ENCODE data around the gene DRGX. TPM values are rescaled to one million over a fixed set of nuclear protein-coding genes. Genes with fewer than 3 reads are reported as not detected.

Gene DRGX
- total and polyA plus RNA-seq, 2 of the 4 experiments (the other 2 are of a cell fraction), result not detected

DNA sequence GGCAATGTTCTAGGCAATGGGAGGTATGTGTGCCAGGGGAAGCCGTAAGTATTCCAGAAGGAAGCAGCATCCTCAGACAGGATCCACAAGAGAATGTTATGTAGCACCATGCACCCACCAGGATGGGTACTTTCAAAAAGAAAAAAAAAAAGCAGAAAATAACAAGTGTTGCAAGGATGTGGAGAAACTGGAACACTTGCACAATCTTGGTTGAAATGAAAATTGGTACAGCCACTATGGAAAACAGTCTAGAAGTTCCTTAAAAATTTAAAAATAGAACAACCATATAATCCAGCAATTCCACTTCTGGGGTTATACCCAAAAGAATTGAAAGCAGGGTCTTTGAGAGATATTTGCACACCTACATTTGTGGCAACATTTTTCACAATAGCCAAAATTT lies 76.7 kb downstream of the DRGX start:
- H3K56ac ChIP-seq (ENCODE audit: extremely low read depth, insufficient read depth, low read length), result no peak overlapping the region
- no peak for ATAC-seq (ENCODE audit: low read depth)
- H3K4ac ChIP-seq (ENCODE audit: low read depth, low read length), result no peak overlapping the region
- no TSS peak for BruUV-seq (replicated peaks)
- no peak overlapping the region for H3K14ac ChIP-seq (replicated peaks; ENCODE audit: low read depth, low read length)
- no peaks in the 10 kb centered on the region for H3K9me3 ChIP-seq (ENCODE audit: control insufficient read depth, insufficient read depth, low read length)
- no peaks in the 10 kb centered on the region for H4K20me1 ChIP-seq (ENCODE audit: insufficient read depth, low read length)
- no peak overlapping the region for H2AK5ac ChIP-seq (ENCODE audit: low read depth, low read length)
- no CpG with 5 or more reads among the region's 1 CpG for WGBS, 2 experiments (ENCODE audit: extremely low coverage in 2 of 2, insufficient read length in 1 of 2)
- no peak overlapping the region for H2BK15ac ChIP-seq (ENCODE audit: low read depth, low read length)
- DNase-seq, result no peak
- H3K79me1 ChIP-seq (ENCODE audit: low read depth in 1 of 2, low read length in 2 of 2), result no peaks in the 10 kb centered on the region
- no peaks in the 10 kb centered on the region for H3K36me3 ChIP-seq (ENCODE audit: control insufficient read depth, insufficient read depth, low read length)
- no peak overlapping the region for H2AFZ ChIP-seq (replicated peaks; ENCODE audit: low read length, poor library complexity)
- H2BK20ac ChIP-seq (ENCODE audit: low read depth, low read length), result no peak overlapping the region
- POLR2A ChIA-PET (ENCODE audit: unreplicated experiment), result no interaction called here
- no peak overlapping the region for H4K8ac ChIP-seq (ENCODE audit: low read depth in 2 of 2, low read length in 2 of 2)
- no peak overlapping the region for H2AK9ac ChIP-seq (replicated peaks; ENCODE audit: low read depth, low read length, poor library complexity)
- peaks cover 7% of the 10 kb centered on the region; the same call in 1 of the 2 replicates for H3K27me3 ChIP-seq (ENCODE audit: control insufficient read depth, insufficient read depth, low read length)
- H4K91ac ChIP-seq (ENCODE audit: insufficient read depth, low read depth, low read length), result no peak overlapping the region
- no peak overlapping the region for H3K4me2 ChIP-seq (ENCODE audit: low read depth, low read length)
- dilution Hi-C loops (cut with HindIII; ENCODE audit: low sequenced_read_pairs, unreplicated experiment), result no loop called here
- no peak overlapping the region for H3K18ac ChIP-seq (ENCODE audit: low read depth, low read length)
- H4K5ac ChIP-seq (ENCODE audit: low read depth, low read length), result no peak overlapping the region
- no peak overlapping the region for H3K27ac ChIP-seq (ENCODE audit: insufficient read depth, low read length)
- no peaks in the 10 kb centered on the region for H3K9me1 ChIP-seq (ENCODE audit: insufficient read depth, low read length)
- H3K23ac ChIP-seq (ENCODE audit: low read depth, low read length), result no peak overlapping the region
- intact Hi-C loops (cut with micrococcal nuclease), result no loop called here
- no peak overlapping the region for H2BK120ac ChIP-seq (ENCODE audit: low read depth, low read length)
- CTCF ChIA-PET, result no interaction called here
- H3K4me3 ChIP-seq (ENCODE audit: insufficient read depth, low read depth, low read length), result no peak overlapping the region
- no peak for TF ChIP-seq POLR2A (IDR thresholded peaks at IDR 0.05; ENCODE audit: low read depth, low read length)
- H3K9ac ChIP-seq (ENCODE audit: low read depth, low read length), result no peak overlapping the region
- H2BK5ac ChIP-seq (ENCODE audit: low read depth, low read length, poor library complexity, severe bottlenecking), result no peak overlapping the region
- no peaks in the 10 kb centered on the region for H3K4me1 ChIP-seq (ENCODE audit: control insufficient read depth, insufficient read depth, low read length)
- in situ Hi-C loops (cut with MboI; ENCODE audit: low sequenced_read_pairs), result no loop called here

Data from IMR-90 (cell line).